Globus pallidus (tissue), 1 donor: Measurements from ENCODE around the gene CFC1.
"Not testable (repeated sequence)": the region's sequence is repeated elsewhere in the genome, so short reads cannot be mapped to it uniquely, and the experiment has no call there.

Source experiments
- DNase-seq: peaks from one replicate; pipeline ENCODE4 v3.0.0-alpha.2; 2015; ENCODE audit warnings: low spot score

The CFC1 gene

GRCh38 chr2:130599393-130599792, at the start of gene CFC1:
TSS of gene CFC1 (minus strand) at chr2:130599575. CDS start at chr2:130599287, 288 bp downstream.
- DNase-seq: not testable (repeated sequence)

GRCh38 chr2:130641688-130642087, 42.3 kb upstream of the CFC1 start:
- DNase-seq: not testable (repeated sequence)

- DNase-seq: not testable (repeated sequence)
Observed at GRCh38 chr2:130638973-130639372, 39.6 kb upstream of the CFC1 start.

GRCh38 chr2:130628784-130629475, 29.6 kb upstream of the CFC1 start:
- not testable (repeated sequence) for DNase-seq

GRCh38 chr2:130611140-130611539, 11.8 kb upstream of the CFC1 start, which contains the start of gene POTEJ:
TSS of gene POTEJ (plus strand) at chr2:130611440. CDS start at chr2:130611533, 93 bp downstream.
- not testable (repeated sequence) for DNase-seq

- DNase-seq: not testable (repeated sequence)
Observed at GRCh38 chr2:130610486-130610885, 11.1 kb upstream of the CFC1 start.

- not testable (repeated sequence) for DNase-seq
Observed at GRCh38 chr2:130609002-130609920, 9.9 kb upstream of the CFC1 start.

GRCh38 chr2:130608276-130609001, 9.1 kb upstream of the CFC1 start:
- not testable (repeated sequence) for DNase-seq

GRCh38 chr2:130601648-130602302, 2.4 kb upstream of the CFC1 start:
- DNase-seq: not testable (repeated sequence)

- not testable (repeated sequence) for DNase-seq
Observed at GRCh38 chr2:130599926-130600325, 551 bp upstream of the CFC1 start.

- DNase-seq: not testable (repeated sequence)
Observed at GRCh38 chr2:130598463-130598862, 912 bp downstream of the CFC1 start.

- DNase-seq: not testable (repeated sequence)
Observed at GRCh38 chr2:130597994-130598393, 1.4 kb downstream of the CFC1 start.

- not testable (repeated sequence) for DNase-seq
Observed at GRCh38 chr2:130596757-130597156, 2.6 kb downstream of the CFC1 start.

- not testable (repeated sequence) for DNase-seq
Observed at GRCh38 chr2:130594011-130594410, 5.4 kb downstream of the CFC1 start.

- DNase-seq: not testable (repeated sequence)
Observed at GRCh38 chr2:130592791-130593414, 6.5 kb downstream of the CFC1 start.

GRCh38 chr2:130590842-130591359, 8.5 kb downstream of the CFC1 start:
- not testable (repeated sequence) for DNase-seq

GRCh38 chr2:130590170-130590841, 9.1 kb downstream of the CFC1 start:
- DNase-seq: not testable (repeated sequence)

- not testable (repeated sequence) for DNase-seq
Observed at GRCh38 chr2:130588688-130589458, 10.5 kb downstream of the CFC1 start.

GRCh38 chr2:130584726-130585125, 14.6 kb downstream of the CFC1 start:
- not testable (repeated sequence) for DNase-seq
